ENCODE results near the gene PLAGL1.

- TF ChIP-seq CTCF (IDR thresholded peaks at IDR 0.05; ENCODE audit: low read depth, low read length) (no peak), EZH2phosphoT487 (IDR thresholded peaks at IDR 0.05; ENCODE audit: low read depth) (no peak)
Observed at GRCh38 chr6:143998686-143999085, 9.4 kb downstream of the PLAGL1 start.

Measured in OCI-LY3 (cell line).